ENCODE data around the gene VPS13A. TPM values are rescaled to one million over a fixed set of nuclear protein-coding genes. Genes with fewer than 3 reads are reported as not detected.

VPS13A gene
- total RNA-seq, 1 donor from 2014 or later: 37.8 TPM

DNA sequence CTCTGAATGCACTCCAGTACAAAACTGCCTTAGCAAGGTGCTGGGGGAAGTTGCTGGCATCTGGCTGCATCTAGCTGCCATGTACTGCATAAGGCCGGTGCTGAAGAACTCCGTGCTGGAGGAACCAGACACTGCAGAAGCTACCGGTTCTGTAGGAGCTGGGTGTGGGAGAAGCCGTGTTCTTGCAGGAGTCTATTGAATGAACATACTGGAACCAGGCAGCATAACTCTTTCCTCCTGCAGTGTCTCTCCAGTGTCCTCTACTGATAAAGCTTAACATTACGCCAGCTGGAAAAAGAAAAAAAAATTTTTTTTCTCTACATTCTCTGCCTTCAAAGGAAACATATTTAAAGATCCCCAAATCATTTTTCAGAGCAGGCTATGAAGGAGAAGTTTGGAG is 38.5 kb downstream of the VPS13A start:
- Histone ChIP-seq H3K36me3 (peaks cover 47% of the 10 kb centered on the region), H3K4me3 (no peak overlapping the region), H3K9me3 (no peaks in the 10 kb centered on the region), H3K27me3 (ENCODE audit: low read depth) (no peaks in the 10 kb centered on the region), H3K27ac (no peak overlapping the region), H3K4me1 (no peaks in the 10 kb centered on the region)
- DNase-seq (no peak), ATAC-seq (no peak)
- intact Hi-C loops (cut with DNase I): no loop called here
- no peak for TF ChIP-seq CTCF (IDR thresholded peaks at IDR 0.05)

DNA sequence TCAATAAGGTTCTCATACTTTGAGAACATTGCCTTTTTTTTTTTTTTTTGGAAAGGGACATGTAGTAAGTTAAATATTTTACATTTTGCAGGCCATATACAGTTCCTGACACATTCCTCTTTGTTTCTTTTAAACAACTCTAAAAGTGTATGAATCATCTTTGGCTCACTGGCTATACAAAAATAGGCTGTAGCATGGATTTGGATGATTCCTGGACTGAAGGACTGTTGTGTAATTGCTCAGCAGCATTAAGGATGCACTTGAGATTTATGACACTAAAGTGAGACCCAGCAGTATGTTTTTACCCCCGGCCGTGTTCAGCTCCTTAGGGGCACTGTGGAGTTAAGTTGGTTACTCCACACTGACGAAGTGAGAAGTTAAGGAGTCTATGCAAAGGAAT is 41.3 kb downstream of the VPS13A start:
- no peak for DNase-seq
- intact Hi-C loops (cut with DNase I): no loop called here

DNA sequence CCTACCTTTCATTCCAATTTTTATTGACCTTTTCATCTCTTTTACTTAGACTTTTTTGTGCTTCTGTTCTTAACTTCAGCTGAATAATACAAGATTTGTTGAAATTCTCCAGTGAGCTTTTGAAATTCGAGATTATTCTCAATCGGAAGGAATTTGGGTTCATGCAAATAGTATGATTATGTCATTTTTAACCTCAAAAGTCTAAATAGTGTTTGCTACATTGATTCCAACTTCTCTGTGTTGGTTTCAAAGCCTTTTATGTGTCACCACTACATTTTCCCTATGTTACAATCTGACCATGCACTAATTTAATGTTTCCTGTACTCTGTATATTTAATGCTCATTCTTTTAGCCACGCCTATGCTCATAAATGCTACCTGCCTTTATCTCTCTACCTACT is 44.1 kb downstream of the VPS13A start:
- DNase-seq (no peak), ATAC-seq (no peak)
- TF ChIP-seq CTCF (IDR thresholded peaks at IDR 0.05): no peak
- intact Hi-C loops (cut with DNase I): no loop called here
- Histone ChIP-seq H3K36me3 (peaks cover 23% of the 10 kb centered on the region), H3K27me3 (ENCODE audit: low read depth) (no peaks in the 10 kb centered on the region), H3K4me1 (no peaks in the 10 kb centered on the region), H3K4me3 (no peak overlapping the region), H3K9me3 (no peaks in the 10 kb centered on the region), H3K27ac (no peak overlapping the region)

More for the DNA sequence above, 41.3 kb downstream of the VPS13A start:
- Histone ChIP-seq H3K4me1 (no peaks in the 10 kb centered on the region), H3K4me3 (no peak overlapping the region), H3K27ac (no peak overlapping the region), H3K27me3 (ENCODE audit: low read depth) (no peaks in the 10 kb centered on the region), H3K9me3 (no peaks in the 10 kb centered on the region), H3K36me3 (peaks cover 34% of the 10 kb centered on the region)
- no peak for ATAC-seq
- no peak for TF ChIP-seq CTCF (IDR thresholded peaks at IDR 0.05)

- TF ChIP-seq CTCF (IDR thresholded peaks at IDR 0.05): no peak
- Histone ChIP-seq H3K9me3 (no peaks in the 10 kb centered on the region), H3K36me3 (peaks cover 49% of the 10 kb centered on the region), H3K27ac (no peak overlapping the region), H3K27me3 (ENCODE audit: low read depth) (no peaks in the 10 kb centered on the region), H3K4me1 (no peaks in the 10 kb centered on the region), H3K4me3 (no peak overlapping the region)
- no peak for ATAC-seq
- no peak for DNase-seq
- intact Hi-C loops (cut with DNase I): no loop called here
Measured at GRCh38 chr9:77224746-77225312, 47.5 kb downstream of the VPS13A start.

DNA sequence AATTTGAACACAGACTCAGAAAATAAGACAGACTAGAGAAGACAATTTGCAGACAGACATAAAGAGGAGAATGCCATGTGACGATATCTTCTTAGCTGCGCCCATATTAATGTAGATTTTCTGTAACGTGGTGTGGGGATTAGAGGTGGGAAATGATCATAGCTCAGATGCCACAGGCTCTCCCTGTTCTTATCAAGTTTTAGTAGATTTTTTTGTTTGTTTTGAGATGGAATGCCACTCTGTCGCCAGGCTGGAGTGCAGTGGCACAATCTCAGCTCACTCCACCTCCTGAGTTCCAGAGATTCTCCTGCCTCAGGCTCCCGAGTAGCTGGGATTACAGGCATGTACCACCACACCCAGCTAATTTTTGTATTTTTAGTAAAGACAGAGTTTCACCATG is 59.4 kb downstream of the VPS13A start:
- intact Hi-C loops (cut with DNase I): no loop called here
- no peak overlapping the region for H3K4me3 ChIP-seq

More for the DNA sequence above, 59.4 kb downstream of the VPS13A start:
- ATAC-seq (peak in 1 of 2 donors; percentile 36), DNase-seq (no peak)
- H3K27ac ChIP-seq: no peak overlapping the region
- H3K9me3 ChIP-seq: no peaks in the 10 kb centered on the region
- TF ChIP-seq CTCF (IDR thresholded peaks at IDR 0.05): no peak
- H3K27me3 ChIP-seq (ENCODE audit: low read depth): no peaks in the 10 kb centered on the region
- H3K4me1 ChIP-seq: no peaks in the 10 kb centered on the region
- peaks cover 3% of the 10 kb centered on the region for H3K36me3 ChIP-seq

All from lower lobe of right lung (tissue), 2 donors.